MV-4-11 (cell line): ENCODE results near the gene MYO18B.

ENCODE experiments used
- DNase-seq: peaks from one replicate; lab custom pipeline; 2025; lab: John Stamatoyannopoulos, UW

Gene MYO18B

GRCh38 chr22:25748704-25749103 is 6.7 kb downstream of the MYO18B start:
- DNase-seq, result no peak

GRCh38 chr22:25749420-25750169 is 7.6 kb downstream of the MYO18B start:
- no peak for DNase-seq

DNA sequence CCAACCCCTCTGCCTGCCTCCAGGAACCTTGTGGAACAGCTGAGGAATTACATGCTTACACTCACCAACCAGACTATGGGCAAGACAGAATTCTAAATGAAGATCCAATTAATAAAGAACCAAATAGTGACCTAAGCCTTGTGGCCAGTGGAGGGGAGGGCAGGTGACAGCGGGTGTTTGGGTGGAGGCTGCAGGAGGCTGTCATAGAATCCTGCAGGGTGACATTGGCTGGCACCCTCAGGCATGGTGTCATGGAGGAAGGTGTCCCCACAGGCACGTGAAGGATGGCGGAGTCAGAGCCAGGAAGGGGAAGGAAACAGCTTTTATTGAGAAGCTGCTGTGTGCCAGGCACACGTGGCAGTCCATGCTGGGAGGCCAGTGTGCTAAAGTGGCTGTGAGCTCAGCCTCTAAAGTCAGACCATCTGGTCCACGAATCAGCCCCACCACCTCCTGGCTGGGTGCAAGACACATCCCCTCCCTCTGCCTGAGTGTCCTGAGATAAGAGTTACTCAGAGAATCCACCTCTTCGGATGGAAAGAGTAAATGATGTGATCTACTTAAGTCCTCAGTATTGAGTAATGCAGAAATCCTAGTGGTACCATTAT is 8.7 kb downstream of the MYO18B start:
- no peak for DNase-seq

- DNase-seq, result no peak
Measured at GRCh38 chr22:25751174-25751581, 9.2 kb downstream of the MYO18B start.

DNA sequence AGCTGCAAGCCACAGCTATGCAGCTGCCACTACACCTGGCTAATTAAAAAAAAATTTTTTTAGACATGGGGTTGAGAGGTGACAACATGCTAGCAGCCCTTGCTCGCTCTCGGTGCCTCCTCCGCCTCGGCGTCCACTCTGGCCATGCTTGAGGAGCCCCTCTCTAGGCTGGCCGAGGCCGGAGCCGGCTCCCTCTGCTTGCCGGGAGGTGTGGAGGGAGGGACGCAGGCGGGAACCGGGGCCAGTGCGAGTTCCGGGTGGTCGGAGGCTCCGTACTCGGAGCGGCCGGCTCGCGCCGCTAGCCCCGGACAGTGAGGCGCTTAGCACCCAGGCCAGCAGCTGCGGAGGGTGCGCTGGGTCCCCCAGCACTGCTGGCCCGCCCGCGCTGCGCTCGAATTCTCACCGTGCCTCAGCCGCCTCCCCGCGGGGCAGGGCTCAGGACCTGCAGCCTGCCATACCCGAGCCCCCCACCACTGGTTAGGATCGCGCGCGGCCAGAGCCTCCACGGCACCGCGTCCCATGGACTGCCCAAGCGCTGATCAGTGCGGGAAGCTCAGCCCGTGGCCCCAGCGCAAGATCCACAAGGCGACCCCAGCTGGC is 10.7 kb downstream of the MYO18B start:
- DNase-seq, result no peak

DNA sequence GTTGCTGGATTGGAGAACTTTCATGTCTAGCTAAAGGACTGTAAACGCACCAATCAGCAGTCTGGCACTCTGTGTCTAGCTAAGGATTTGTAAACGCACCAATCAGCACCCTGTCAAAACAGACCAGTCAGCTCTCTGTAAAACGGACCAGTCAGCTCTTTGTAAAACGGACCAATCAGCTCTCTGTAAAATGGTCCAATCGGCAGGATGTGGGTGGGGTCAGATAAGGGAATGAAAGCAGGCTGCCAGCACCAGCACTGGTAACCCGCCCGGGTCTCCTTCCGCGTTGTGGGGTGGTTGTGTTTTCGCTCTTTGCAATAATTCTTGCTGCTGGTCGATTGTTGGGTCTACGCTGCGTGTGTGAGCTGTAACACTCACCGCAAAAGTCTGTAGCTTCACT is 11.3 kb downstream of the MYO18B start:
- no peak for DNase-seq

- DNase-seq, result no peak
Measured at GRCh38 chr22:25754527-25755202, 12.7 kb downstream of the MYO18B start.

DNA sequence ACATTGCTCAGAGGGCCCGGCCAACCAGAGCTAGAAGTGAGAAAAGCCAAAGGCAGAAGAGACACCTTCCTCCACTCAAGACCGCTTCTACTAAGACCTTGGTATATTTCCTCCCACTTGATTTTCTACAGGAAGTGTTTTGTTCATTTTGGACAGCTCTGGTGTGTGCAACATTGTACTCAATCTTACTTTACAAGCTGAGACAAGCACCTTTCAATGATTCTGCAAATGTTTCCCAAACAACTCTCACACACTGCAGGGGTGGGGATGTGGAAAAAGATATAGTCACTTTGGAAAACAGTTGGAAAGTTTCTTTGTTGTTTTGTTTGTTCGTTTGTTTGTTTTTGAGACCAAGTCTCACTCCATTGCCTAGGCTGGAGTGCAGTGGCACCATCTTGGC is 15.7 kb downstream of the MYO18B start:
- no peak for DNase-seq

- no peak for DNase-seq
Measured at GRCh38 chr22:25758316-25758715, 16.3 kb downstream of the MYO18B start.

DNA sequence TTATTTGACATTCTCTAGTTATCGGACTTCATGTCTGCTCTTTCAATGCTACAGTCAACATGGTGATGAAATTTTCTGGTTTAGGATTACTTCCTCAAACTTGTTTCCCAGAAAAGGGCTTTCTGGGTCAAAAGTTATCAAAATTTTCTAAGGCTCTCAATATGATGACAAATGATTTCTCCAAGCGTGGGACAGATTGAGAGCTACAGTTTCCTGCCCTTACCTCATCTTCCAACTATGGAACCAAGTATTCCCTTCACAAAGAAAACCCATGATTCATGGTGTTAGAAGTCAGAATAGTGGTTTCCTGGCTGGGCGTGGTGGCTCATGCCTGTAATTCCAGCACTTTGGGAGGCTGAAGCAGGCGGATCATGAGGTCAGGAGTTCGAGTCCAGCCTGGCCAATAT is 17.8 kb downstream of the MYO18B start:
- DNase-seq, result peak; percentile 93

DNA sequence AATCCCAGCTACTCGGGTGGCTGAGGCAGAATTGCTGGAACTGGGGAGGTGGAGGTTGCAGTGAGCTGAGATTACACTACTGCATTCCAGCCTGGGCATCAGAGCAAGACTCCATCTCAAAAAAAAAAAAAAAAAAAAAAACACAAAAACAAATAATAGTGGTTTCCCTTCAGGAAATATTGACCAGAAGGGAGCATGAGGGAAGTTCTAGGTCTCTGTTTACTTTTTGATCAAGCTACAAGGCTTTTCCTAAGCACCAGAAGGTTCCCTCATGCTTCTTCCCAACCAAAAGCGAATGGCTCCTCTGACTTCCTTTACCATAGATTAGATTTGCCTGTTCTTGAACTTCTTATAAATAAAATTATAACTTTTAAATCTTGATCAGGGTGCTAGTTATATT is 18.3 kb downstream of the MYO18B start:
- DNase-seq, result no peak

- no peak for DNase-seq
Measured at GRCh38 chr22:25760848-25761595, 19.0 kb downstream of the MYO18B start.

DNA sequence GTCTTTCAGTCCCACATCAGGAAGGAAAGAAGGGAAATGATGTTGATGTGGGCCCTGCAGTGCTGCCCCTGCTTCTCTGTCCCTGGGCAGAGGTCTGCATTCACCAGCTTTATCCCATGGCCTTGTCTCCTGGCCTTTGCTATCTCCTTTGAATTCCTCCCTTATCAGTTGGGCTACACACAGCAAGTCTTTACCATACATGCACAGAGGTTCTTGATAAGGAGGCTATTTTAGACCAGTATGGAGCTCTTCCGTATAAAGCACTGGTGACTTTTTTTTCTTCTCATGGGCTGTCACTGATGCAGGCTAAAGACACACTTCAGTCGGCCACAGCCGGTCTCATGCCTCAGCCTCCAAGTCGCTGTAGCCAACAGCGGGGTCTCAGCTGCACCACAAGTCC is 20.2 kb downstream of the MYO18B start:
- DNase-seq, result no peak

DNA sequence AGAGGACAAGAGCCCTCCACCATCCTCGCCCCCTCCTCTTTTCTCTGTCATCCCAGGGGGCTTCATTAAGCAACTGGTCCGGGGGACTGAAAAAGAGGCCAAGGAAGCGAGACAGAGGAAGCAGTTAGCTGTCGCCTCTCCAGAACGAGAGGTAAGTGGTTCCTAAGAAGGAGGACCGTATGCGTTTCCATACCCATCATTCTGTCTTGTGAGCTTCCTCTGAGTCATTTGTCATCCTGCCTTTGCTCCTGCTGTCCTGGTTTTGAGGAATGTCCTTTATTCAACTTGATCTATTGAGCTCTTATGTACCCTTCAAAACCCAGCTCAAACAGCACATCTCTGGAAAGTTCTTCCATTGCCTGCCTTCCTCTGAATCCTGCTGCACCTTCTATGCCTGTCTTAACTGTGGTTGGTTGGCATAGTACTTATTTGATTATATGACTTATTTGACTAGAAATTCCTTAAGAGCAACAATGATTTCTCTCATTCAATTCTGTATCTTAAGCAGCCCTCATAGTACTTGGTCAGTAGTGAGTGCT is 21.3 kb downstream of the MYO18B start:
- no peak for DNase-seq

DNA sequence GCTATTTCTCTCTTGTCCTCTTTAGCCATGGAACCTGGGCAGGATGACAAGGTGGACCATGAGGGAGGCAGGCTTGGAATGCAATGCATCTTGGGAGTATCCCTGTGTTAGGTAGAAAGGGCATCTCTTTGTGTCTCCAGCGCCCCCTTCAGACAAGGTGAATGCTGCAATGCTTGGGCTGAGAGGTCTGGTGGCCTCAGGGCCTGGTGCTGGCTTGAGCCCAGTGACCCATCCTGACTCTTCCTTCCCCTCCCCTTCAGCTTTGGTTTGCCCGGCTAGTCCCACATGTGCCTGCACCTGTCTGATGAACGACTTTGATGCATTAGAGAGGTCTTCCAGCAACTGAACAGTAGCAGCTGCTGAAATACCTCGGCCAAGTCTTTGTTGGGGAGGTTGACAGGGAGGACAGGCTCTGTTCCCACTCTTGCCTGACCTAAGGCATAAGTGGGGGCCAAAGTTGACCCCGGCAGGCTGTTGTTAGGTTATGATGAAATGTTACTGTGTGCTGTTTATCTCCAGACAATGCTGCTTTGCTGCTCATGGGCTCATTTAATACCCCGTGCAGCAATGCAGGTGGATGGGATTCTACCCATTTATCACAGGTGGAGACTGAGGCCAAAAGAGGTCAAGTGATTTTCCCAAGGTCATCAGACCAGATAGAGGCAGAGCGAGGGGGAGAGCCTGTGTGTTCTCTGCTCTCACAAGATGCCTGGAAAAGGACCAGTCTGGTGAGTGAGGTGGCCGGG is 22.5 kb downstream of the MYO18B start:
- no peak for DNase-seq

- no peak for DNase-seq
Measured at GRCh38 chr22:25765016-25765367, 23.0 kb downstream of the MYO18B start.

DNA sequence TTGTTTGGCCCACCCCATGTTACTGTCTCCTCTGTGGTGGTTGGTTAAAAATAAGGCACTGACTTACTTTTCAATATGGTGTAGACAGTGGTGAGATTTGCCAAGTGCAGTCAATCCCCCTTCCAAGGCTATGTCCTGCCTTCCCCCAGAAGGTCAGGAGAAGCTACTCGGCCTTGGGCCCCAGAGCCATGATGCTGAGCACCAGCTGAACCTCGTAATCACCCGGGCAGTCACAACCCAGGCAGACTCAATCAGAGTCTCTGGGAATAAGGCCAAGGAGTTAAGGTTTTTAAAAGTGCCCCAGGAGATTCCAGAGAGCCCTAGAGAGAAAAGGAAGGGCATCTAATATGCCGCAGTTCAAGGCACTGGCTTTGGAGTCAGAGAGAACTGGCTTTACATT is 23.8 kb downstream of the MYO18B start:
- DNase-seq, result no peak

DNA sequence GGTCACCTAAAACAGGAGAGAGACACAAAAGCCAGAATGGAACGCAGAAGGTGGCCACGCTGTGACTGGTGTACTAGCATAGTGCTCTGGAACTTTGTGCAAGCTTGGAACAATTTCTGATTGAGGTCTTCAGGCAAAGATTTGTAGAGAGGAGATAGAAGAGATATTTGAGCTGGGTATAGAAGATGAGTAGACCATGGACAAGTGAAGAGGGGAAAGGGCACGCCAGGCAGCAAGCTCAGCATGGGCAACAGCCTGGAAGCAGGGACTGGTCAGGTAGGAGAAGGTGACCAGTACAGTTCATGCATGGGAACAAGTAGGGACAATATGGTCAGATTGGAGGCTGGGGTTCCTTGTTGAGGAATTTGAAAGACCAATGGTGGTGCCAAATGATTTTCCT is 24.4 kb downstream of the MYO18B start:
- DNase-seq, result no peak

- no peak for DNase-seq
Measured at GRCh38 chr22:25770333-25770732, 28.3 kb downstream of the MYO18B start.

DNA sequence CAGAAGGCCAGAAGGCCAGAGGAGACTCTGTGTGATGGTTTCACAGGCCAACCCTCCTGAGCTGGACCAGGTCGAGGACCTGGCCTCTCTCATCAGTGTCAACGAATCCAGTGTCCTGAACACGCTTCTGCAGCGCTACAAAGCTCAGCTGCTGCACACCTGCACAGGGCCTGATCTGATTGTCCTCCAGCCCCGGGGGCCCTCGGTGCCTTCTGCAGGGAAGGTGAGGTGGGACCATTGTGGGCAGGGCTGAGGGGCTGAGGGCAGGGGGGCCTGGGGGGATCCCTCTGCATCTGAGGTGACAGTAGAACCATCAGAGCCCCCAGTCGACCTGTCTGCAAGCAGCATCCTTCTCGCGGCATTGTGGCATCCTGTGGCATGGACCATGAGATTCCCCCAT is 30.3 kb downstream of the MYO18B start:
- no peak for DNase-seq

DNA sequence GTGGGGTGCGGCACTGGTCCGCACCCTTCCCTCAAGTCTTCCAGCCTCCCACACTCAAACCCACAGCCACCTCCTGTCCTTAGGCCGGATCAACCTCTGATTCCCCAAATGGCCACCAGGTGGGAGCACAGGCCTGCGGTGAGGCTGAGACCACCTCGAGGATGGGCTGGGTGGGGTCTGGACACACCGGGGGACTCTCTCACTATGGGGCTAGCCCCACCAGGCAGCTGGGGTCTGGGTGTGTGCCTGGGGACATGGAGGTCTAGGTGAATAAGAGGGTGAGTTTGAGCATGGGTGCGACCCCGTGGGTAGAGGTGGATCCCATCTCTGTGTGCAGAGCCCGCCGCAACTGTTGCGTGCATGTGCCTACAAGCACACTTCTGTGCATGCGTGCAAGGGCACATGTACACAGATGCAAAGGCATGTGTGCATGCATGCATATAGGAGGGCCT is 32.6 kb downstream of the MYO18B start:
- no peak for DNase-seq
